CD4-positive, alpha-beta memory T cell (primary cell): ENCODE data around the gene MTHFD2L. TPM values are rescaled to one million over a fixed set of nuclear protein-coding genes. Genes with fewer than 3 reads are reported as not detected.

Experiments
- CTCF ChIA-PET: fragments of 350-600 bp; sonication (Branson Sonifier 250); formaldehyde crosslinking; loops from one replicate; lab custom pipeline; 2021; ENCODE audit warnings: inconsistent platforms; ENCODE audit not compliant: partially characterized antibody; lab: Charles Lee
- POLR2A ChIA-PET: fragments of 350-600 bp; sonication (Branson Sonifier 250); formaldehyde crosslinking; loops from one replicate; lab custom pipeline; 2021; ENCODE audit not compliant: partially characterized antibody; lab: Charles Lee
- DNase-seq, 5 donors: peaks; one replicate each; pipeline versions ENCODE4 v3.0.0 to v3.0.0-alpha.2; 2020 to 2022; ENCODE audit warnings: mixed read lengths in 1 of 5
- H3K27ac ChIP-seq: one replicate; pipeline ENCODE4 v1.7.0; 2013; ENCODE audit warnings: low read depth, low read length
- H3K27me3 ChIP-seq: 2 replicates; pipeline ENCODE4 v1.7.0; 2013; ENCODE audit warnings: mild to moderate bottlenecking, low read length, moderate library complexity; ENCODE audit not compliant: insufficient read depth
- H3K36me3 ChIP-seq: 2 replicates; pipeline ENCODE4 v1.7.0; 2013; ENCODE audit warnings: mild to moderate bottlenecking, low read length, moderate library complexity; ENCODE audit not compliant: insufficient read depth
- H3K4me1 ChIP-seq: 2 replicates; pipeline ENCODE4 v1.7.0; 2013; ENCODE audit warnings: mild to moderate bottlenecking, low read length, moderate library complexity; ENCODE audit not compliant: insufficient read depth
- H3K4me3 ChIP-seq, 2 donors: one replicate each; pipeline ENCODE4 v1.7.0; 2013; ENCODE audit warnings: low read length in 2 of 2, mild to moderate bottlenecking in 1 of 2
- H3K9me3 ChIP-seq, 2 donors: one replicate each; pipeline ENCODE4 v1.7.0; 2013; ENCODE audit warnings: low read length in 2 of 2, control low read depth in 1 of 2; ENCODE audit not compliant: control insufficient read depth in 1 of 2
- H3K27ac Mint-ChIP-seq, 7 donors: one replicate each; pipeline ENCODE4 v1.8.0; 2020 to 2021; ENCODE audit warnings: mixed read lengths in 7 of 7, mild to moderate bottlenecking in 6 of 7, inconsistent platforms in 3 of 7, moderate library complexity in 3 of 7
- H3K27me3 Mint-ChIP-seq, 2 donors: one replicate each; pipeline ENCODE4 v1.8.0; 2020 to 2021; ENCODE audit warnings: mixed read lengths in 2 of 2
- H3K36me3 Mint-ChIP-seq, 2 donors: one replicate each; pipeline ENCODE4 v1.8.0; 2020 to 2021; ENCODE audit warnings: mixed read lengths in 2 of 2, inconsistent platforms in 1 of 2, mild to moderate bottlenecking in 1 of 2
- H3K4me1 Mint-ChIP-seq, 4 donors: one replicate each; pipeline ENCODE4 v1.8.0; 2020 to 2021; ENCODE audit warnings: mixed read lengths in 4 of 4, mild to moderate bottlenecking in 1 of 4
- H3K4me3 Mint-ChIP-seq, 8 donors: one replicate each; pipeline ENCODE4 v1.8.0; 2020 to 2021; ENCODE audit warnings: mixed read lengths in 8 of 8, mild to moderate bottlenecking in 7 of 8, moderate library complexity in 6 of 8, inconsistent platforms in 3 of 8
- H3K9me3 Mint-ChIP-seq, 8 donors: one replicate each; pipeline ENCODE4 v1.8.0; 2020 to 2021; ENCODE audit warnings: mixed read lengths in 8 of 8, mild to moderate bottlenecking in 5 of 8, inconsistent platforms in 3 of 8, moderate library complexity in 1 of 8
- intact Hi-C: fragments of 100-400 bp; cut with micrococcal nuclease; formaldehyde crosslinking; loops from one replicate; pipeline ENCODE4 v1.15.1; 2023
- polyA plus RNA-seq, 2 donors: library from polyadenylated mRNA; unstranded; fragments of 300-500 nt; fragmentation: Illumina TruSeq; gene quantifications; one replicate each; pipeline ENCODE4 v1.2.3, GENCODE V29; 2021
- total RNA-seq, 2 experiments: library from RNA; stranded (reverse); gene quantifications; one replicate each; pipeline ENCODE4 v1.2.3, GENCODE V29; 2021

MTHFD2L gene
- total and polyA plus RNA-seq, 4 experiments from 2014 or later: 3.6 to 7.6 (median 6.0) TPM

DNA sequence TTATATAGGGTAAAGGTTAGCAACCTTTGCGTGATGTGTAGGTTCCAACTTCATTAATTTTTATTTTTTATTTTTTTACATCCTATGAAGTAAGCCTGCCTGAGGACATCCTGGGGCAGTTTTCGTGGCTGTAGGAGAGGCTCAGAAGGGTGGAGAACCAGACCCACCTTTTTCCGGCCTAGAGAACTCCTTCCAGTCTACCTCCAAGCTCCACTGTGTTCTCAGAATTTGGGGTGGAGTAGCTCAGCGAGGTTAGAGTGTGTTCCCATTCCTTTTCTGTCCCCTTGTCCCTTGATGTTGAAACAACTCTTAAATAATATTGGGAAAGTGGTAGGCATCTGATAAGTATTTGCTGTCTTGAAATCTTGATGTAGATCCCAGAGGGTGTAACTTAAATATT, 32.4 kb downstream of the MTHFD2L start:
- H3K27ac ChIP-seq: no peak overlapping the region
- peaks cover 0 to 1% (median 0%) of the 10 kb centered on the region in 8 donors for H3K9me3 Mint-ChIP-seq
- H3K4me1 Mint-ChIP-seq: no peaks in the 10 kb centered on the region
- H3K4me3 ChIP-seq: no peak overlapping the region
- no peaks in the 10 kb centered on the region for H3K4me1 ChIP-seq
- no peak overlapping the region for H3K27ac Mint-ChIP-seq
- ChIA-PET CTCF (interaction anchor here (1.7 to 2.3 kb wide), 2 partner anchors 10 to 39 kb away, joined by 5 to 6 read pairs; no protein-coding TSS in a partner anchor), POLR2A (no interaction called here)
- H3K36me3 ChIP-seq: no peaks in the 10 kb centered on the region
- H3K27me3 Mint-ChIP-seq: no peaks in the 10 kb centered on the region
- H3K4me3 Mint-ChIP-seq: no peak overlapping the region
- H3K36me3 Mint-ChIP-seq: no peaks in the 10 kb centered on the region
- H3K9me3 ChIP-seq: no peaks in the 10 kb centered on the region
- no peaks in the 10 kb centered on the region for H3K27me3 ChIP-seq
- intact Hi-C loops: no loop called here
- DNase-seq: no peak

DNA sequence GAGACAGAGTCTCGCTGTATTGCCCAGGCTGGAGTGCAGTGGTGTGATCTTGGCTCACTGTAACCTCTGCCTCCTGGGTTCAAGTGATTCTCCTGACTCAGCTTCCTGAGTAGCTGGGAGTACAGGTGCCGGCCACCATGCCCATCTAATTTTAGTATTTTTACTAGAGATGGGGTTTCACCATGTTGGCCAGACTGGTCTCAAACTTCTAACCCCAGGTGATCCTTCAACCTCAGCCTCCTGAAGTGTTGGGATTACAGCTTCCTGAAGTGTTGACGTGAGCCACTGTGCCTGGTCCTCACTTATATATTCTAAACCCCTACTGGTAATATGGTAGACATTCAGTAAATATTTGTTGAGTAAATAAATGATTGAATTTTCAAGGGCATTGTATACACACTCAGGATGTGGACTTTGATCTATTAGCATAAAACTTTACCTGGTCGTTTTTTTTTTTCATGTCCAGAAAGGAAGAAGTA, 33.0 kb downstream of the MTHFD2L start:
- CTCF ChIA-PET: interaction anchor here (2.3 kb wide), 1 partner anchor 38 kb away, joined by 6 read pairs; no protein-coding TSS in a partner anchor
- Histone ChIP-seq H3K4me1 (no peaks in the 10 kb centered on the region), H3K27me3 (no peaks in the 10 kb centered on the region), H3K4me3 (no peak overlapping the region), H3K36me3 (no peaks in the 10 kb centered on the region), H3K9me3 (no peaks in the 10 kb centered on the region), H3K27ac (no peak overlapping the region)
- no peak overlapping the region for H3K4me3 Mint-ChIP-seq
- H3K27me3 Mint-ChIP-seq: no peaks in the 10 kb centered on the region
- H3K36me3 Mint-ChIP-seq: no peaks in the 10 kb centered on the region
- DNase-seq: no peak
- no peak overlapping the region for H3K27ac Mint-ChIP-seq
- intact Hi-C loops: no loop called here
- H3K4me1 Mint-ChIP-seq: no peaks in the 10 kb centered on the region
- H3K9me3 Mint-ChIP-seq: peaks cover 0 to 1% (median 0%) of the 10 kb centered on the region in 8 donors
- POLR2A ChIA-PET: no interaction called here

DNA sequence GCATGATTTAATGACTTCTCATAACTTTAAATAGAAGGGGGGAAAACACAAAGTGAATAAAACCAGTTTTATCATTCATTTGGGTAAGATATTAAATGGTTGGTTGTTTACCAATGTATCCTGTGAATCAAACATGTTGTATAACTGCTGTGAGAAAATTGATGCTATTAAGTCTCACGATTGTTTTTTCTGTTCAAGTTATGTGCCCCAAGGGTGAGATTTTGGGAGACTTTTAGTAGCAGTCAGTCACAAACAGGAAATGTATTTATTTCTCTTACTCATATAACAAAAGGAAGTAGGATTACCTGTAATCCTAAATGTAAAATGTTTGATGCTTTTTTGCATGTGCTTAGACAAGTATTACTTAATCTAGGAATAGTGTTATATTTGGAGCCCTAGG, 39.2 kb downstream of the MTHFD2L start:
- H3K9me3 ChIP-seq: no peaks in the 10 kb centered on the region
- H3K27me3 Mint-ChIP-seq: no peaks in the 10 kb centered on the region
- H3K36me3 ChIP-seq: no peaks in the 10 kb centered on the region
- CTCF ChIA-PET: no interaction called here
- POLR2A ChIA-PET: no interaction called here
- no peak overlapping the region for H3K27ac ChIP-seq
- no peak for DNase-seq
- H3K9me3 Mint-ChIP-seq: no peaks in the 10 kb centered on the region
- H3K4me1 ChIP-seq: no peaks in the 10 kb centered on the region
- no peak overlapping the region for H3K27ac Mint-ChIP-seq
- H3K27me3 ChIP-seq: no peaks in the 10 kb centered on the region
- H3K36me3 Mint-ChIP-seq: peaks cover 3 to 6% of the 10 kb centered on the region in 2 donors
- no peak overlapping the region for H3K4me3 ChIP-seq
- no peaks in the 10 kb centered on the region for H3K4me1 Mint-ChIP-seq
- intact Hi-C loops: no loop called here
- no peak overlapping the region for H3K4me3 Mint-ChIP-seq

DNA sequence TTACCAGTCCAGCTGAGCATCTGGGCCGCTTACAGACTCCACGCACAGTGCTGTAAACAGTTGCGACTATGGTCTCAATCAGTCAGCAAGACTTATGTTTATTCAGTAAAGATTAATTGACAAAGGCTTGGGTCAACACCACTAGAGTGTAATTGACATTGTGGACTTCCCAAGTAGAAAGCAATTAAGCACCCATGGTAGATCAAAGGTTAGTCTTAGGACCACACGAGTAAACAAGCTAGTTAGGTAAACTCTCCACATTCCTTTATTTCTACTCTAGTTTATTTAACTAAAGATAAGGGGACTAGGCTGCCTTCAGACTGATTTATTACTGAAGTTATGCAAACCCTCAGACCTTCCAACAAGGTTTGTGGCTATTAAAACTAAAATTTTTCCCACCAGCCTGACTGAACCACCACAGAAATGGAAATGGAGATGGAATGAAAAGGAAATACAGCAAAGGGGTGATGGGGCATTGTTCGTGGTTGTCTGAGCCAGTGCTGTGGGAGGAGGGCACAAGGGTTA, 44.2 kb downstream of the MTHFD2L start:
- H3K36me3 Mint-ChIP-seq: peaks cover 3 to 6% of the 10 kb centered on the region in 2 donors
- H3K9me3 Mint-ChIP-seq: no peaks in the 10 kb centered on the region
- no peaks in the 10 kb centered on the region for H3K27me3 Mint-ChIP-seq
- no peak overlapping the region for H3K4me3 Mint-ChIP-seq
- Histone ChIP-seq H3K4me1 (no peaks in the 10 kb centered on the region), H3K27me3 (no peaks in the 10 kb centered on the region), H3K36me3 (no peaks in the 10 kb centered on the region), H3K27ac (no peak overlapping the region), H3K4me3 (no peak overlapping the region), H3K9me3 (no peaks in the 10 kb centered on the region)
- intact Hi-C loops: no loop called here
- no peak for DNase-seq
- POLR2A ChIA-PET: no interaction called here
- no peaks in the 10 kb centered on the region for H3K4me1 Mint-ChIP-seq
- H3K27ac Mint-ChIP-seq: no peak overlapping the region
- CTCF ChIA-PET: no interaction called here

DNA sequence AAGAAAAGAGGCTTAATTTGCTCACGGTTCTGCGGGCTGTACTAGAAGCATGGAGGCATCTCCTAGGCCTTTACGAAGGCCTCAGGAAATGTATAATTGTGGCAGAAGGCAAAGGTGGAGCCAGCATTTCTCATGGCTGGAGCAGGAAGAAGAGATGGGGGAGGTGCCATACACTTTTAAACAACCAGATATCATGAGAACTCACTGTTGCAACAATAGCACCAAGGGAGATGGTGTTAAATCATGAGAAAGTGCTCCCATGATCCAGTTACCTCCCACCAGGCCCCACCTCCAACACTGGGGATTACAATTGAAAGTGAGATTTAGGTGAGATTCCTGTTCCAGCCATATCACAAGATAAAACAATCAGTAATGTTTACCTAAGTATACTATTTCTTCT, 45.5 kb downstream of the MTHFD2L start:
- H3K9me3 Mint-ChIP-seq: no peaks in the 10 kb centered on the region
- intact Hi-C loops: no loop called here
- no peaks in the 10 kb centered on the region for H3K4me1 Mint-ChIP-seq
- H3K27ac Mint-ChIP-seq: no peak overlapping the region
- Histone ChIP-seq H3K4me1 (no peaks in the 10 kb centered on the region), H3K27me3 (no peaks in the 10 kb centered on the region), H3K27ac (no peak overlapping the region), H3K9me3 (no peaks in the 10 kb centered on the region), H3K36me3 (no peaks in the 10 kb centered on the region), H3K4me3 (no peak overlapping the region)
- ChIA-PET CTCF (no interaction called here), POLR2A (no interaction called here)
- DNase-seq: no peak
- H3K4me3 Mint-ChIP-seq: no peak overlapping the region
- H3K36me3 Mint-ChIP-seq: peaks cover 3 to 10% of the 10 kb centered on the region in 2 donors
- H3K27me3 Mint-ChIP-seq: no peaks in the 10 kb centered on the region

DNA sequence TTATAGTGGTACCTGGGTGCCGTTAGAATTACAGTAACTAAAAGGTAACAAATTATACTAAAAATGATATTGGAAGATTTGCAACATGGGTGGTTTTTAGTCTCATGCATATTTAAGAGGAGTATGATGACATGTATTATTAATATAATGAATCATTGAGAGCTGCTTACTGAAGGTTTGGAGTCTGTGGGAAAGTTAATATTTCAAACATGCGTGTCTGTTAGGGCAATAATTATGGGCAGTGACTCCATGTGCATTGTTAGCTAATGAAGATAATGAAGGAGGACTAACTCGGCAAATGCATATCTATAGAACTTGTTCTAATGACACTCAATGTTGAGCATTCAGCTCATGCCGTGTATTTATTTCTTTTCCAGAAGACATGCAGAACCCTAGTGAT, 47.1 kb downstream of the MTHFD2L start:
- Mint-ChIP-seq H3K9me3 (no peaks in the 10 kb centered on the region), H3K36me3 (peaks cover 3 to 22% of the 10 kb centered on the region in 2 donors), H3K27ac (no peak overlapping the region), H3K4me1 (no peaks in the 10 kb centered on the region), H3K4me3 (no peak overlapping the region), H3K27me3 (no peaks in the 10 kb centered on the region)
- Histone ChIP-seq H3K4me3 (no peak overlapping the region), H3K4me1 (no peaks in the 10 kb centered on the region), H3K27ac (no peak overlapping the region), H3K36me3 (no peaks in the 10 kb centered on the region), H3K27me3 (no peaks in the 10 kb centered on the region), H3K9me3 (no peaks in the 10 kb centered on the region)
- ChIA-PET CTCF (interaction anchor here (0.8 kb wide), 1 partner anchor 23 kb away, joined by 3 read pairs; no protein-coding TSS in a partner anchor), POLR2A (no interaction called here)
- no peak for DNase-seq
- intact Hi-C loops: no loop called here

DNA sequence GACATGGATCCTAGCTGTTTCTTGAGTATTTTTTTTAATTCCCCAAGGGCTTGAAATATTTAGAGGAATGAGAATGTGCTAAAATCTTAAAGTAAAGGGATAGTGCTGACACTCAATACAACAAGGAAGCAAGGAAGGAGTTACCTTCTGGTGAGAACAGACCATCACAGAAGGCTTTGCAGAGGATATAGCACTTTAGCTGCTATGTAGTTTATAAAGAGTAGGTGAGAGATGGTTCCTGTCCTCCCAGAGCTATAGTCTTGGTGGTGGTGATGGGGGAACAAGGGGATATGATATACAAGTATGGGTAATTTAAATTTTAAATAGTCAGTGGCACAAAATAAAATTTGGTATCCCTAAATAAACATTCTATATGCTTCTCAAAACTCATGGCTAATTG, 47.6 kb downstream of the MTHFD2L start:
- no peak overlapping the region for H3K27ac ChIP-seq
- H3K27me3 ChIP-seq: no peaks in the 10 kb centered on the region
- H3K4me3 ChIP-seq: no peak overlapping the region
- H3K27me3 Mint-ChIP-seq: no peaks in the 10 kb centered on the region
- DNase-seq: no peak
- no peak overlapping the region for H3K4me3 Mint-ChIP-seq
- H3K27ac Mint-ChIP-seq: no peak overlapping the region
- CTCF ChIA-PET: interaction anchor here (0.8 kb wide), 1 partner anchor 23 kb away, joined by 3 read pairs; no protein-coding TSS in a partner anchor
- H3K9me3 ChIP-seq: no peaks in the 10 kb centered on the region
- no peaks in the 10 kb centered on the region for H3K4me1 Mint-ChIP-seq
- POLR2A ChIA-PET: no interaction called here
- intact Hi-C loops: no loop called here
- H3K9me3 Mint-ChIP-seq: no peaks in the 10 kb centered on the region
- no peaks in the 10 kb centered on the region for H3K4me1 ChIP-seq
- no peaks in the 10 kb centered on the region for H3K36me3 ChIP-seq
- peaks cover 3 to 23% of the 10 kb centered on the region in 2 donors for H3K36me3 Mint-ChIP-seq
